Mesenchymal stem cell (in vitro differentiated cells and primary cell): ENCODE results near the gene DIPK1A.

Experiments used
- DNase-seq: peaks from one replicate; pipeline ENCODE4 v3.0.0-alpha.2; 2013
- H2AFZ ChIP-seq: one replicate; pipeline ENCODE4 v1.6.1; 2013; ENCODE audit warnings: low read depth, mild to moderate bottlenecking, control low read depth, inconsistent platforms, low read length, moderate library complexity
- H2AK5ac ChIP-seq: 2 replicates; pipeline ENCODE4 v1.6.1; 2013; ENCODE audit warnings: low read length, moderate library complexity, mild to moderate bottlenecking, inconsistent platforms; ENCODE audit not compliant: severe bottlenecking
- H2BK120ac ChIP-seq: one replicate; pipeline ENCODE4 v1.6.1; 2013; ENCODE audit warnings: low read depth, mild to moderate bottlenecking, inconsistent platforms, low read length, moderate library complexity
- H2BK12ac ChIP-seq, 2 experiments: one replicate each; pipeline ENCODE4 v1.6.1; 2013; ENCODE audit warnings: inconsistent platforms in 2 of 2, low read length in 2 of 2, mild to moderate bottlenecking in 2 of 2, moderate library complexity in 2 of 2, control low read depth in 1 of 2
- H2BK15ac ChIP-seq: one replicate; pipeline ENCODE4 v1.6.1; 2013; ENCODE audit warnings: mild to moderate bottlenecking, low read depth, inconsistent platforms; ENCODE audit not compliant: poor library complexity, severe bottlenecking
- H2BK5ac ChIP-seq: 2 replicates; pipeline ENCODE4 v1.6.1; 2013; ENCODE audit warnings: low read depth, mild to moderate bottlenecking, low read length, control low read depth, inconsistent platforms; ENCODE audit not compliant: poor library complexity, severe bottlenecking
- H3K14ac ChIP-seq, 2 experiments: one replicate each; pipeline ENCODE4 v1.6.1; 2013; ENCODE audit warnings: inconsistent platforms in 2 of 2, low read length in 2 of 2, control low read depth in 1 of 2, mild to moderate bottlenecking in 1 of 2, moderate library complexity in 1 of 2
- H3K18ac ChIP-seq, 2 experiments: one replicate each; pipeline ENCODE4 v1.6.1; 2013; ENCODE audit warnings: inconsistent platforms in 2 of 2, low read length in 2 of 2, control low read depth in 1 of 2, low read depth in 1 of 2, mild to moderate bottlenecking in 1 of 2
- H3K23ac ChIP-seq, 2 experiments: one replicate each; pipeline ENCODE4 v1.6.1; 2013; ENCODE audit warnings: inconsistent platforms in 2 of 2, low read length in 2 of 2, mild to moderate bottlenecking in 2 of 2, moderate library complexity in 2 of 2, control low read depth in 1 of 2
- H3K27ac ChIP-seq: 2 replicates; pipeline ENCODE4 v1.5.1; 2013; ENCODE audit warnings: mild to moderate bottlenecking, moderate library complexity, low read length, control low read depth, inconsistent platforms; ENCODE audit not compliant: poor library complexity, severe bottlenecking
- H3K27me3 ChIP-seq, 2 experiments: 2 replicates each; pipeline versions ENCODE4 v1.6.1 to v1.7.0; 2013; ENCODE audit warnings: low read length in 2 of 2, mild to moderate bottlenecking in 2 of 2, moderate library complexity in 2 of 2, control low read depth in 1 of 2, inconsistent platforms in 1 of 2; ENCODE audit not compliant: control insufficient read depth in 1 of 2, insufficient read depth in 1 of 2
- H3K36me3 ChIP-seq, 2 experiments: 2 replicates each; pipeline versions ENCODE4 v1.6.1 to v1.7.0; 2013; ENCODE audit warnings: low read length in 2 of 2, control low read depth in 1 of 2, inconsistent platforms in 1 of 2, low read depth in 1 of 2, mild to moderate bottlenecking in 1 of 2; ENCODE audit not compliant: insufficient read depth in 2 of 2, control insufficient read depth in 1 of 2
- H3K4ac ChIP-seq, 2 experiments: one replicate each; pipeline ENCODE4 v1.6.1; 2013; ENCODE audit warnings: inconsistent platforms in 2 of 2, low read length in 2 of 2, mild to moderate bottlenecking in 2 of 2, moderate library complexity in 2 of 2, control low read depth in 1 of 2, low read depth in 1 of 2
- H3K4me1 ChIP-seq: 2 replicates; pipeline ENCODE4 v1.6.1; 2013; ENCODE audit warnings: low read depth, low read length, control low read depth; ENCODE audit not compliant: control insufficient read depth, insufficient read depth
- H3K4me2 ChIP-seq: 2 replicates; pipeline ENCODE4 v1.6.1; 2013; ENCODE audit warnings: low read length, mild to moderate bottlenecking, inconsistent platforms; ENCODE audit not compliant: poor library complexity, severe bottlenecking
- H3K4me3 ChIP-seq, 2 experiments: 2 replicates each; pipeline versions ENCODE4 v1.5.1 to v1.7.0; 2013; ENCODE audit warnings: low read length in 2 of 2, mild to moderate bottlenecking in 2 of 2, control low read depth in 1 of 2, low read depth in 1 of 2; ENCODE audit not compliant: insufficient read depth in 1 of 2
- H3K79me1 ChIP-seq: replicated peaks from 2 replicates; pipeline ENCODE4 v1.6.1; 2013; ENCODE audit warnings: mild to moderate bottlenecking, control low read depth, low read length, inconsistent platforms; ENCODE audit not compliant: poor library complexity, severe bottlenecking
- H3K9ac ChIP-seq: 2 replicates; pipeline ENCODE4 v1.7.0; 2013; ENCODE audit warnings: mild to moderate bottlenecking, low read length, moderate library complexity
- H3K9me3 ChIP-seq: 2 replicates; pipeline ENCODE4 v1.7.0; 2013; ENCODE audit warnings: mild to moderate bottlenecking, low read length; ENCODE audit not compliant: control insufficient read depth
- H4K8ac ChIP-seq: one replicate; pipeline ENCODE4 v1.6.1; 2013; ENCODE audit warnings: inconsistent platforms, mild to moderate bottlenecking, low read length, moderate library complexity
- H4K91ac ChIP-seq: one replicate; pipeline ENCODE4 v1.6.1; 2013; ENCODE audit warnings: mild to moderate bottlenecking, low read length, inconsistent platforms
- WGBS: methylation state at CpG from one replicate; pipeline ENCODE4 v1.1.7; 2013; ENCODE audit warnings: mixed read lengths; 5-methylcytosine and 5-hydroxymethylcytosine counted together

DIPK1A gene

GRCh38 chr1:92876351-92876750, 84.9 kb downstream of the DIPK1A start:
- Histone ChIP-seq H3K14ac (no peak overlapping the region), H2BK120ac (no peak overlapping the region), H3K27me3 (no peaks in the 10 kb centered on the region), H3K9ac (no peak overlapping the region), H3K4me1 (no peaks in the 10 kb centered on the region), H3K27ac (no peak overlapping the region), H3K9me3 (peaks cover 5% of the 10 kb centered on the region), H2BK15ac (no peak overlapping the region), H4K91ac (no peak overlapping the region), H2BK5ac (no peak overlapping the region), H3K18ac (no peak overlapping the region), H2BK12ac (no peak overlapping the region), H3K4me3 (no peak overlapping the region), H4K8ac (no peak overlapping the region), H3K23ac (no peak overlapping the region), H2AK5ac (no peak overlapping the region), H3K36me3 (peaks cover 0 to 7% of the 10 kb centered on the region in 2 experiments), H3K79me1 (no peaks in the 10 kb centered on the region), H3K4me2 (no peak overlapping the region), H3K4ac (no peak overlapping the region), H2AFZ (no peak overlapping the region)
- 91% methylated on average over 4 of the region's 4 CpGs for WGBS
- no peak for DNase-seq

DNA sequence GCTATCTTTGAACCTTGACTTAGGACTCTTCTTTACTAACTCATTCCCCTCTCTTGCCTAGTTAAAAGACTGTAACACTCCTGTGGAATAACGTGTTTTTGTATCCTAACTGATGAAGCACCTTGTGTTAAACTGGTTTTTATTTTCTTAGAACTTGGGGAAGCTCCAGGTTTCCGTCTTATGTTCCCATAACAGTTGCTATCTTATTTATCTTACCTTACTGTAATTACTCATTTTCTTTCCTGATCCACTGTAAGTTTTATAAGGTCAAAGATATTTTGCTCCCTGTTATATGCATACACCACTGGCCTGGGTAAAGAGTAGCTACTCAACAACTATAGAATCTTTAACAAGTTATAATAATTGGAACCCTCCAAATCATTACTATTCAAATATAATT, 86.3 kb downstream of the DIPK1A start:
- H3K23ac ChIP-seq: no peak overlapping the region
- H3K27me3 ChIP-seq: no peaks in the 10 kb centered on the region
- H4K8ac ChIP-seq: no peak overlapping the region
- no CpG with 5 or more reads among the region's 2 CpGs for WGBS
- no peak overlapping the region for H2AFZ ChIP-seq
- H3K27ac ChIP-seq: no peak overlapping the region
- H3K4me1 ChIP-seq: no peaks in the 10 kb centered on the region
- peaks cover 0 to 7% of the 10 kb centered on the region in 2 experiments for H3K36me3 ChIP-seq
- H3K14ac ChIP-seq: no peak overlapping the region
- no peak overlapping the region for H4K91ac ChIP-seq
- H2BK15ac ChIP-seq: no peak overlapping the region
- no peak overlapping the region for H2BK5ac ChIP-seq
- no peak overlapping the region for H3K18ac ChIP-seq
- peaks cover 5% of the 10 kb centered on the region for H3K9me3 ChIP-seq
- H3K4me2 ChIP-seq: no peak overlapping the region
- no peak overlapping the region for H3K4me3 ChIP-seq
- no peaks in the 10 kb centered on the region for H3K79me1 ChIP-seq
- H2BK12ac ChIP-seq: no peak overlapping the region
- no peak overlapping the region for H3K4ac ChIP-seq
- DNase-seq: no peak
- no peak overlapping the region for H2BK120ac ChIP-seq
- no peak overlapping the region for H2AK5ac ChIP-seq
- H3K9ac ChIP-seq: no peak overlapping the region

DNA sequence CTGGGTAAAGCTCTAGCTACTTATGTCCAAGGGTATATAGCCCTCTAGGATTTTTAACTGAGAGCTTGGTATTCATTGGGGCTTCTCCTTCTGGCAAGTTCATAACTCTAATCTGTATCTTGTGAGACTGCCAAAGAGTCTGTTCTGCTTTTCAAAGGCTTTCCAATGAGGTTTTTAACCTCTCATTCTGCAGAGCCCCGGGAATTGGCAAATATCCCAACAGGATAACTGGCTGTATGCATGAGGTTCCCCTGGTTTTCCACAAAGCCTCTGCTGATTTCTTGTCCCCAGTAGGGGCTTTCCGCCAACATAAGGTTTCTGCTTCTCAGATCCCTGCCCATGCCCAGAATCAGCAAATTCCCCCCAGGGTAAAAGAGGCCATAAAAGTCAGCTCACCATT, 88.5 kb downstream of the DIPK1A start:
- no peak overlapping the region for H4K8ac ChIP-seq
- no peak overlapping the region for H2BK15ac ChIP-seq
- H3K18ac ChIP-seq: no peak overlapping the region
- no peak overlapping the region for H3K4ac ChIP-seq
- no peak overlapping the region for H3K14ac ChIP-seq
- H3K23ac ChIP-seq: no peak overlapping the region
- peaks cover 0 to 7% of the 10 kb centered on the region in 2 experiments for H3K36me3 ChIP-seq
- no peaks in the 10 kb centered on the region for H3K27me3 ChIP-seq
- no peak overlapping the region for H2BK120ac ChIP-seq
- no peak overlapping the region for H2BK5ac ChIP-seq
- no peaks in the 10 kb centered on the region for H3K4me1 ChIP-seq
- H3K79me1 ChIP-seq: no peaks in the 10 kb centered on the region
- 92% methylated on average over 2 of the region's 2 CpGs for WGBS
- H3K9ac ChIP-seq: no peak overlapping the region
- peaks cover 5% of the 10 kb centered on the region for H3K9me3 ChIP-seq
- H3K4me3 ChIP-seq: no peak overlapping the region
- no peak overlapping the region for H2AK5ac ChIP-seq
- no peak overlapping the region for H2AFZ ChIP-seq
- H4K91ac ChIP-seq: no peak overlapping the region
- DNase-seq: no peak
- H2BK12ac ChIP-seq: no peak overlapping the region
- no peak overlapping the region for H3K27ac ChIP-seq
- H3K4me2 ChIP-seq: no peak overlapping the region

GRCh38 chr1:92870591-92870990, 90.7 kb downstream of the DIPK1A start:
- Histone ChIP-seq H2BK12ac (no peak overlapping the region), H3K27ac (no peak overlapping the region), H3K4me2 (no peak overlapping the region), H3K4ac (no peak overlapping the region), H4K91ac (no peak overlapping the region), H3K14ac (no peak overlapping the region), H2BK120ac (no peak overlapping the region), H3K36me3 (peaks cover 0 to 7% of the 10 kb centered on the region in 2 experiments), H2BK15ac (no peak overlapping the region), H3K4me3 (no peak overlapping the region), H3K79me1 (no peaks in the 10 kb centered on the region), H3K18ac (no peak overlapping the region), H3K9me3 (peaks cover 5% of the 10 kb centered on the region), H2AK5ac (no peak overlapping the region), H3K23ac (no peak overlapping the region), H2AFZ (no peak overlapping the region), H4K8ac (no peak overlapping the region), H2BK5ac (no peak overlapping the region), H3K9ac (no peak overlapping the region), H3K27me3 (no peaks in the 10 kb centered on the region), H3K4me1 (no peaks in the 10 kb centered on the region)
- WGBS: 92% methylated on average over 2 of the region's 2 CpGs
- DNase-seq: no peak
